ENCODE data around the gene INO80B.
"Not testable (repeated sequence)": the region's sequence is repeated elsewhere in the genome, so short reads cannot be mapped to it uniquely, and the experiment has no call there.

INO80B gene

DNA sequence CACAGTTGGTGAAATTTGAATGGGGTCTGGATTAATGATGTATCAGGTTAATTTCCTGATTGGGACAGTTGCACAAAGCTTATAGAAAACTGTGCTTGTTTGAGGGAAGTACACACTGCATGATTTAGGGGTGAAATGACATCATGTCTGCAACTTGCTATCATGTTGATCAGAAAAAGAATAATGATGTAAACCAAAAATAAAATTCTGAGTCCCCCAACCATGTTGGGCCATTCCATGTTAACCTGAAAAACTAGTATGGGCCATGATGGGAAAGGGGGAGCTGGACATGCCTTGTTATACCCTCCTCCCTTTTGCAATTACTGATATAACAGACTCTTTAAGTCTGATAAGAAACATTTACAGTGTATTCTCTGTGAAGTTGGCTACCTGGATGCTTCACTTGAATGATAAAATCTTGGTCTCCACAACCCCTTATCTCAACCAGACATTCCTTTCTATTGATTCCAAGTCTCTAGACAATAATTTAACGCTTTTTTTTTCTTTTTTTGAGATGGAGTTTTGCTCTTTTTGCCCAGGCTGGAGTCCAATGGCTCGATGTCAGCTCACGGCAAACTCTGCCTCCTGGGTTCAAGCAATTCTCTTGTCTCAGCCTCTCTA is 4.2 kb upstream of the INO80B start:
- no peak for DNase-seq

DNA sequence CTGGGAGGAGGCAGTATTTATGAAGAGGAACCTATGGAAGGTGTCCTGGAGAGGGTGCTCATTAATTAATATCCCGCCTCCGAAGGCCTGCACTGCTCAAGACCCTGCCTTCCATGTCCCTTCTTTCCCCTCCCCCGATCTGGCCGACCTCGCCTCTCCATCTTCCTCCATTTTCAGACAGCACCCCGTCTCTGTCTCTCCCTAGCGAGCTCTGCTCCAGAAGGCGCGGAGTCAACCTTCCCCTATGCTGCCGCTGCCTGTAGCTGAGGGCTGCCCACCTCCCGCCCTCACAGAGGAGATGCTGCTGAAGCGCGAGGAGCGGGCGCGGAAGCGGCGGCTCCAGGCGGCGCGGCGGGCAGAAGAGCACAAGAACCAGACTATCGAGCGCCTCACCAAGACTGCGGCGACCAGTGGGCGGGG is 2.3 kb downstream of the INO80B start:
- DNase-seq = no peak

DNA sequence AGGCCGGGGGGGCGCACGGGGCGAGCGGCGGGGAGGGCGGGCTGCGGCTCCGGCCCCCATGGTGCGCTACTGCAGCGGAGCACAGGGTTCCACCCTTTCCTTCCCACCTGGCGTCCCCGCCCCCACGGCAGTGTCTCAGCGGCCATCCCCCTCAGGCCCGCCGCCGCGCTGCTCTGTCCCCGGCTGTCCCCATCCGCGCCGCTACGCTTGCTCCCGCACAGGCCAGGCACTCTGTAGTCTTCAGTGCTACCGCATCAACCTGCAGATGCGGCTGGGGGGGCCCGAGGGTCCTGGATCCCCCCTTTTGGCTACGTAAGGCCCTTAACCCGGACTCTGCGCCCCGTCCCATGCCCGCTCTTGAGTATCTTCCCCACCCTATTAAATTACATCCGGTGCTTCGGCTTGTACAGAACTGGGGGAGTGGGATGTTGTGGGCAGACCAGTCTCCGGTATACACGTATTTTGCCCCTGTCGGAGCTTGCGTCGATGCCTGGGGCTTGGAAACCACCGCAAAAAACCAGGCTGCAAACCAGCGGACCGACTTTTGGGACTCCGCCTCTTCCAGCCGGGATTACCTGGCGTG is 2.8 kb downstream of the INO80B start:
- DNase-seq = peak; percentile 71 to 95 (median 84)

DNA sequence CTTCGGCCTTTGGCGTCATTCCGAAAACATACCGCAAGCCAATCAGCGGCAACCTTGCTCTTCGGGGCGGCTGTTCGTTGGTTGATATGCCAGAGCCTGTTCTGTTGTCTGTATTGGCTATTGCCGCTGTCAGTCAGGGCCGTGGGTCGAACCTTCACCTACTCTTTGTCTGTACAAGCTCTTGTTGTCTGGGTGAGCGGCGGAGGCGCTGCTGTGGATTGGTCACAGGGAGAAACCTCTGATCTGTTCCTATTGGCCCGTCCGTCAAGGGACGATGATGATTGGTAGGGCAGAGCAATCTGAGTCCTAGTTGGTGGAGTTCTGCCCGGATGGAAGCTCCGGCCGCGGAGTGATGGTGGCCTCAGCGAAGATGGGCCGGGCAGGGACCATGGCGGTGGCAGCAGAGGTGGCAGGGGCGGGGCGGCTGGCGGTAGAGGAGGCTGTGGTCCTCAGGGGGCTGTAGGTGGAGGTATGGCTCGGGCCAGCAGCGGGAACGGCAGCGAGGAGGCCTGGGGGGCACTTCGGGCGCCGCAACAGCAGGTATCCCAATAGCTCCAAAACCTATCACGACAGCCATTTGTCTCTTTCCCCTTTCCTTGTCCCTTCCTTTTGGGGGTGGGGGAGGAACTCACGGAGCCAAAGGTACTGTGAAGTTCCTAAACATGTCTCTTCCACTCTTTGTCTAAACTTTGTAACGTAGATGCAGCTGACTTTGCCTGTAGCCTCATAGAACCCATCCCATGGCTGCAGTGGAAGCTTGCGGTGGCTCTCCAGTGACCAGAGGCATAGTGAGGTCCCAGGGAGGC is 3.4 kb downstream of the INO80B start, which contains the start of gene WBP1:
WBP1 (plus strand) TSS at position 307 of the 806 bp plus-strand sequence; CDS start at position 472, 165 bp downstream.
- peak; percentile 95 to 100 (median 99) for DNase-seq

DNA sequence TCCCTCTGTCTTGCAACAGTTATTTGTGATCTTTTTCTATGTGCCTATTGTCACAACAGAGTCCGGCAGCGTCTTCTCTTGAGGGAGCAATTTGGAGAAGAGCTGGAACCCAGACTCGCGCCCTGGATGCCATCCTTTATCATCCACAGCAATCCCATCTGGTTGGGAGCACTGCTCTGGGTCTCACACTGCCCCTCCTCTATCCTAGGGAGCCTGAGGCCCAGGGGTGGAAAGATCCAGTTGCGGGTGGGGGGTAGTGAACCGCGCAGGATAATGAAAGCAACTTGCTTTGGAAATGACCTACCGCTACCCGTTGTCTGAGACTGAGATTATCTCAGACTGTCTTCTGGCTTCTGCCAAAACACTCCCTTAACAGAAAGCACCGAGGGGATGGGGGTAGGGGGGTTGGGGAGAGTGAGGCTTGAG is 4.1 kb downstream of the INO80B start:
- no peak for DNase-seq

DNA sequence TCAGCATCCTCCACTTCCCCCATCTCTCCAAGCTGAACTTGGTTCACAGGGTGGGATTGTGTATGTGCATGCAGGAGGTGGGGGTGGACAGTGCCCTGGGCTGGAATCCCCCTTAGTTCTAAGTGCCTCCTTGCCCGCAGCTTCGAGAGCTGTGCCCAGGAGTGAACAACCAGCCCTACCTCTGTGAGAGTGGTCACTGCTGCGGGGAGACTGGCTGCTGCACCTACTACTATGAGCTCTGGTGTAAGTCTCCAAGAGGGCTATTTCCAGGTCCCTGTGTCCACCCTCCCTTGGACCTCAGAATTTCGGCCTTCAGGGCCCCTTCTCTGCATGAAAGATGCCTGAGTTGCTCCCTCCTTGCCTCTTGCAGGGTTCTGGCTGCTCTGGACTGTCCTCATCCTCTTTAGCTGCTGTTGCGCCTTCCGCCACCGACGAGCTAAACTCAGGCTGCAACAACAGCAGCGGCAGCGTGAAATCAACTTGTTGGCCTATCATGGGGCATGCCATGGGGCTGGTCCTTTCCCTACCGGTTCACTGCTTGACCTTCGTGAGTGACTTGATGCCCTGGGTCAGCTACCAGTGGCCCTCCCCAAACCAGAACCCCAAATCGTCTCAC is 4.7 kb downstream of the INO80B start:
- DNase-seq = not testable (repeated sequence)

DNA sequence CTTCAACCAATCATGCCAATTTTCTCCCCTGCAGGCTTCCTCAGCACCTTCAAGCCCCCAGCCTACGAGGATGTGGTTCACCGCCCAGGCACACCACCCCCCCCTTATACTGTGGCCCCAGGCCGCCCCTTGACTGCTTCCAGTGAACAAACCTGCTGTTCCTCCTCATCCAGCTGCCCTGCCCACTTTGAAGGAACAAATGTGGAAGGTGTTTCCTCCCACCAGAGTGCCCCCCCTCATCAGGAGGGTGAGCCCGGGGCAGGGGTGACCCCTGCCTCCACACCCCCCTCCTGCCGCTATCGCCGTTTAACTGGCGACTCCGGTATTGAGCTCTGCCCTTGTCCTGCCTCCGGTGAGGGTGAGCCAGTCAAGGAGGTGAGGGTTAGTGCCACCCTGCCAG is 5.3 kb downstream of the INO80B start:
- not testable (repeated sequence) for DNase-seq

DNA sequence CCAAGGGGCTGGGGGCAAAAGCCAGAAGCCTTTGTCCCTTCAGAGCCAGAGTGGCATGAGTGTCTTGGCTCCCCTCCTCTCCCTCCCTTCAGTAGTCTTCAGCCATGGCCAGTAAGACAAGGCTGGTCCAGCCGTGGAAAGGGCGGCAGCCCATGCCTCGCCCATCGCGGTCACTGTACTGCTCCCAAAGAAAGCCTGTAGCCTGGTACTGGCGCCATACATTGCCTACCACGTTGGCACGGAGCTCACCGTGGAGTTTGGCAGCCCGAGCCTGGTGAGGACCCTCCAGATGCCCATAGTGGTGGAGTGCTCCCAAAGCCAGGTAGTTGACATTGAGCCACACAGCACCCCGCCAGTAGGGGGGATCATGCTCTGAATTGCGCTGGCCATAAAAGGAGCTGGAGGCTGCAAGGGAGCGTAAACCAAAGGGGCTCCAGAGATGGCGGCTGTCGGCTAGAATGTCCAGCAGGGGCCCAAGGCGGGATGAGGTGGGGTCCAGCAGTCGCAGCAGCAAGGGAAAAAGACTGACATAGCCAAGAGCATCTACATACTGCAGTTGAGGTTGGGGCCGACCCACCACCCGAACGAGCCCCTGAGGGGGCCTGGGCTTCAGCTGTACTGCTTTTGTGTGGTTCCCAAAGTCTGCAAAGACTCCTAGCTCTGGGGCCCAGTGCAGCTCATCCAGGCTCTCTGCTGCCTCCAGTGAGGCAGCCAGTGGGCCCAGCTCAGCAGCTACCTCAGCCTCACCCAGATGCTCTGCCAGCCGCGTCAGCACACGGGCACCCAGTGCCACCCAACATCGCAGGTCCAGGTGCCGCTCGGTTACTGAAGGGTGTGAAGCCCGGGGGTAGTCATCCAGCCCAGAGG is 6.5 kb downstream of the INO80B start:
- DNase-seq = no peak

DNA sequence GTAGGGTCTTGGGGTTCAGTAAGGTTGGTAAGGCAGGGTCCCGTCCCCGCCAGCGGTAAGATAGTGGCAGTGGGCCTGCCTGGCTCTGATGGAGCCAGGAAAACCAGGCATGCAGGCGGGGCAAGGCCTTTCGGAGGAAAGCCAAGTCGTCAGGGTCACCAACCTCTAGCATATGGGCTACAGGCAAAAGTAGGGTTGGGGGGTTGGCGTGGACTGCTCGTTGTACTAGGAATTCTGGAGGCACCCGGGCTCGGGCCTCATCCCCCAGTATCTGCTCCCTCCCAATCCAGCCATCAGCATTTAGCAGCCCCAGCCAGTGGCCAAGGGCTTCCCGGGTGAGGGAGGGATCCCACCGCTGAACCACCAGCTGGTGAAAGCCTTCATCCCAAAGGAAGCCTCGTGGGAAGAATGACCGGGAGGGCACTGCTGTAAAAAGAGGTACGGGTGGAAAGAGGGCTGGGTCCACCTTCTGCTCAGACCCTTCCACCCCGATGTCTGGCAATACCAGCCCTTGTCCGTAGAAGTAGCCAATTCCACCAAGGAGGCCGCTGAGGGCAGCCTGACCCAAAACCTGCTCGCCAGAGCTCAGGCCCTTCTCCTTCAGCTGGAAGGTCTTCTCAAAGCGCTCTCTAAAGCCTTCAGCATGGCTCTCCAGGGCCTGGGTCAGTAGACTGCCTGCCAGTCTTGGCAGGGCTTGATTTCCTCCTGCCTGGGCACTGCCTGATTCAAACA is 7.3 kb downstream of the INO80B start:
- DNase-seq = no peak

DNA sequence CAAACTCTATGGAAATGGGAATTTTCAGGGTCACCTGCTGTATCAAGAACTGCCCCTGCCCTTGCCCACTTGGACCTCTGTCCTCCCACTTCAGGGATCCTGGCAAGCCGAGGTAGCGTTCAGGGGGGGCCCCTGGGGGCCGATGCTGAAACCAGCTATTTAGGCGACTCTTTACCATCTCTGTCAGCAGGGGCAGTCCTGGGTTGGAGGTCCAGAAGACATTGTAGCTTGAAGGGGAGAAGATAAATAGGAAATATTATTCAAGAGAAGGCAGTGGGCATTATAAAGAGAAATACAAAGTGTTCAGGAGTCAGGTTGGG is 7.9 kb downstream of the INO80B start:
- DNase-seq = no peak

DNA sequence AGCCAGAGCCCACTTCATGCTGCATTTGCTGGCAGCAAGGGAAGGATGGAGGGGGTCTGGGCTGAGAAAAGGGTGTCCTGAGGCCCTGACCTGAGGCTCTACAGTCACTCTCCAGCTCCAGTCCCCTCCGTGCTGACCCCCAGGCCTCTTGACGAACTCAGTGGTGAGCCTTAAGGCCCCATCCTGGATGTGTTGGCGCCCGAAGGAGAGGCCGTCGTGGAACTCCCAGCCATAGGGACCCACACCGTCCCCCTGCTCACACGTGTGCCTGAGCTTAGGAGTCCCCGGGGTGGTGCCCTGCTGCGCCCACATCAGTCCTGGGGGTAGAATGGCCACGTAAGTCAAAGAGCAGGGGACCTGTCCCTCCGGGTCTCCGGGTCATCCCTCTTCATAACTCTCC is 9.5 kb downstream of the INO80B start:
- DNase-seq = no peak

DNA sequence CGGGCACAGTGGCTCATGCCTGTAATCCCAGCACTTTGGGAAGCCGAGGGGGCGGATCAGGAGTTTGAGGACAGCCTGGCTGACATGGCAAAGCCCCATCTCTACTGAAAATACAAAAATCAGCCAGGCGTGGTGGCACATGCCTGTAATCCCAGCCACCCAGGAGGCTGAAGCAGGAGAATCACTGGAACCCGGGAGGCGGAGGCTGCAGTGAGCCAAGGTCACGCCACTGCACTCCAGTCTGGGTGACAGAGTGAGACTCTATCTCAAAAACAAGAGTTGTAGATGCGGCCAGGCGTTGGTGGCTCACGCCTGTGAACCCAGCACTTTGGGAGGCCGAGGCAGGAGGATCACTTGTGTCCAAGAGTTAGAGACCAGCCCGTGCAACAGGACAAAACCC is 15.9 kb downstream of the INO80B start:
- not testable (repeated sequence) for DNase-seq

DNA sequence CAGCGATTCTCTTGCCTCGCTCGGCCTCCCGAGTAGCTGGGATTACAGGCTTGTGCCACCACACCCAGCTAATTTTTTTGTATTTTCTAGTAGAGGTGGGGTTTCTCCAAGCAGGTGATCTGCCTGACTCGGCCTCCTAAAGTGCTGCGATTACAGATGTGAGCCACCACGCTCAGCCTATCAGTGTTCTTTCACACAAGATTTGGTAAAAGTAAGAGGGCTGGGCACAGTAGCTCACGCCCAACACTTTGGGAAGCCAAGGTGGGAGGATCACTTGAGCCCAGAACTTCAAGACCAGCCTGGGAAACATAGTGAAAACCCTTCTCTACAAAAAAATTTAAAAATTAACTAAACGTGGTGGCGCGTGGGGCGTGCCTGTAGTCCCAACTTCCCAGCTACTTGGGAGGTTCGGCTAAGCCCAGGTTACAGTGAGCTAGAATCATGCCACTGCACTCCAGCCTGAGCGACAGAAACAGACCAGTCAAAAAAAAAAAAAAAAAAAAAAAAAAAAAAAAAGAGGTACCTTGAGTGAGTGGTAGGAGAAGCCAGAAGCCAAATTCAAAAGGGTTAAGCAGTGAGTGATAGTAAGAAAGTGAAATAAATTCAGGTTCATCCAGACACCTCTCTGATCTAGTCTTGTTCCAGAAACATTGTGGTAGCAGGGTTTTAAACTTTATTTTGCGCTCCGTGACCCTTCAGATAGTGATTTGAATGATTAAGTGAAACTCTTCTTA is 16.6 kb downstream of the INO80B start:
- DNase-seq = peak in 1 of 6 experiments; percentile 42

DNA sequence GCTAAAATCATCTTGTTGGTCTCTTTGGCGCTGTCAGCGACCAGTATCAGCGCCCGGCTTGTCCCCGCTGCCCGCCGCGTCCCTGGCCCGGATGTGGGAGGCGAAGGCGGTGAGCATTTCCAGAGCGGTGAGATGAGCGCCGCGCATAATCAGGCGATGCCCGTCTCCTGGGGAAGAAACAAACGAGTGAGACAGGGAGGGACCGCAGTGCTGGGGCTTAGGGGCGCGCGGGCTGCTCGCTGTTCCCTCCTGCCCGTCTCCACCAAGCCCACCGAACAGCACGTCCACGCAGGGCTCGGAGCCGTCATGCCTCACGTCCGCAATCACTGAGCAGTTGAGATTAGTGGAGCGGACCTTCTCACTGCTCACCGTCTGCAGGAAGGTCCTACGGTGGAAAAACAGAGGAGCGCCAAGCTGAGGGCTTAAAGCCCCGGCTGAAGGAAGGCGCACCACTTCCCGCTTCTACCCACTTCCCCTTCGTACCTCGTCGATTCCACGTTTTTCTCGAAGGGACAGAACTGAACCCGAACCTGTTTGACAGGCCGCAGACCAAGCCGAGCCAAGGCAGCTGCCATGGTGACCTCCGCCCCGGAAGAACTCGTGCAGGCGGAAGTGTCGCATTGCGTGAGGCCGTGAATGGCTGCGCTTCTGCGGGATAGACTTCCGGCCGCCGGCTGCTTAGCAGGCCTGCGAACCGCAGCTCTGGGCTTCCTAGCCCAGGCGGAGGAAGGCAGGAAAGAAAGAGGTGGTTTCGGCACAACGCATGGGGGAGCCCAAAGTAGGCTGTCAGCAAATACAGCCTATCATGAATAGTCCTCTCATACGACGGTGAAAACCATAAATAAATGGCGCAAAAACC is 17.4 kb downstream of the INO80B start, which contains the start of gene MRPL53:
MRPL53 (minus strand) TSS at position 595 of the 859 bp plus-strand sequence; CDS start at position 575, 20 bp downstream.
- peak; percentile 88 to 96 (median 94) for DNase-seq

DNA sequence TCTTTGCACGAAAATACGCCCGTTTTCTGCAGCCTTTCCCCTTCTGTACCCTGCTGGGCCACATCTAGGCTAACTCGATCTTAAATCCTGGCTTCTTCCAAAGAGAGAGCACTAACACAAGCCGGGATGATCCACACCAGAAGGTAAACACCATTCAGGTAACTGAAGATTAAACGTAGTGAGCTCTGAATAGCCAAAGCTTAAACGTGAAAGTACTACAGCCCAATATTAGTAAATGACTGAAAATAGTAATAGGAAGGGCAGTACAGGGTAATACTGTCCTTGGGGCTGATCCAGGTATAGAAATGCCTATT is 18.0 kb downstream of the INO80B start:
- DNase-seq = no peak

DNA sequence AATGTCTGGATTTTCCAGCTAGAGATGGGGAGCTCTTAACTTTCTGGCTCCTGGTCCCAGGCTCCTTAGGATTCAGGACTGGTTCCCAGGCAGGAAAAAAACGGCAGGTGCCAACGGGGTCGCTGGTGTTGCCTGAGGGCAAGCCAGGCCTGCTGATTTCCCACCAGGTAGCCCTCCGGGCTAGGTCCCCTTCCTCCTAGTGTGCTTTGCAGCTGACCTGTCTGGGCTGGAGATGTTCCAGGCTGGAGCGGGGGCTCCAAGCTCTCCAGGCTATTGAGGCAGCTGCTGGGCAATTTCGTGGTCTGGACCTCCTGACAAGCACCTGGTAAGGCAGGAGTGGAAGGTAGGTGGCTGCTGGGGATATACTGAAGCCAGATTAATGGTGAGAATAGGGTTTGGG is 19.6 kb downstream of the INO80B start:
- DNase-seq = no peak

DNA sequence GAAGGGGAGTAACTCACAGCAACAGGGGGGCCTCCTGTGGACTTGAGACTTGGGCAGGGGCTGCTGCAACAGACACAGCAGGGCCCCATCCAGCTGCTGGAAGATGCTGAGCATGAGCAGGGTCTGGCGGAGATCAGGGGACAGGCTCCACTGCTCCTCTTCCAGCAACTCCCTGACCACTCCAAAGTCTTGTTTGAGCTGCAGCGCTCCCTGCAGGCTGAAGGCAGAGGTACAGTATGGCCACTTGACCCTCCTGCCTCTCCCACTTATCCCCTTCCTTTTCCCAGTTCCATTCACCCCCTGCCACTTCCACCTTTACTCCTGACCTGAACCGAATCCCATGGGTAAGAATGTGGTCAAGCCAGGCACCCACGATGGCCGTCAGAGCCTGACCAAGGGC is 20.0 kb downstream of the INO80B start:
- no peak for DNase-seq

DNA sequence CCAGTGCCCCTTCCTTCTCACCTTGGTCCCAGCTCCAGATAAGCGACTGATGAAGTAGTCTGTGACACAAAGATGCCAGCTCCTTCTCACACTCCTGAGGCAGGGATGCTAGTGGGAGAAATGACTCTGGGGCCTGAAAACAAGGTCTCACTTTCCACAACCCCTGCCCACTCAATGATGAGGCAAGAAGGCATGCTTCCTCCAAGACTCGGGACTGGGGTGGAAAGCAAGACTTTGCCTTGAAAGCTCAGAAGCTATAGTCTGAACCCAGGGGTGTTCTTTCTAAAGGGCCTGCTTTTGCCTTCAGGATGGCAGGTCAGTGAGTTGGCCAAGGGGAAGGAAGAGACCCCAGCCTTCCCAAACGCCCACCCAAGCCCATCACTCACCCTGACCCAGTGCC is 26.5 kb downstream of the INO80B start:
- no peak for DNase-seq

DNA sequence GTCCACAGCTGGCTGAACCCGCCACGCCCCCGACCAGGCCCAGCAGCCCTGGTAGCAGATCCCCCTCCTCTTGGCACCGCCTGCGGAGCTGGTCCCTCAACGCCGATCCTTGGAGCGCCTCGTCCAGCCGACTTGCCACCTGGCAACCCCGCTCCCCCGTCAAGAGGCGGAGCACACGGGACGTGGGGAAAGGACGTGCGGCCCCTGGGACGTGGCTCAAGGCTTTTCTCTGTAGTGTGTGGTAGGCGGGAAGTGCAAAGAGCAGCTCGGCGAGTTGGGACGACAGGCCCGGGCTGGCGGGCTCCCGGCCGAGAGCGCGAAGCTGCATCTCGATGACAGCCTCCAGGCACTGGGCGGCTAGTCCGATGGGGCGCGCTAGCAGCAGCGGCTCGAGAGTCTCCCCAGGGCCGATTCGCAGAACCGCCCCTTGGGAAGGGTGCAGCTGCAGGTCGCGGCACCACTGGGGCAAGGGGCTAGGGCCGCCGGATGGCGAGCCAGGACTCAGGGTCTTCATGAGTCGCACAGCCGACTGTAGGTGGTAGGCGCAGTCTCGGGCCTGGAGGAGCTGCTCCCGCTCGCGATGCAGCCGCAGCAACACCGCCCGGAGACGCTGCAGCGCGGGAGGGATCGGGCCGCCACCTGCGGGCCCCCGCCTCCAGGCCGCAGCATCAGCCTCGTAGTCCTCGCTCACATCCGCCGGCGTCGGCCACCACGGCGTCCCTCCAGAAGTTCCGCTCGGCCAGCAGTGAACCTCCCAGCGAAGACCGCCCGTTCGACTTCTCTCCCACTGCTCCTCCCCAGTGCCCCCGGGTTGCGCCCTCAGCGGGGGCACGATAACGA is 27.3 kb downstream of the INO80B start:
- DNase-seq = peak in 3 of 6 experiments; percentile 38 to 74 (median 62)

Measured in stimulated activated naive CD4-positive, alpha-beta T cell (primary cell).